GM18520 (cell line): Measurements from ENCODE around the gene NOX4.
"Not testable (repeated sequence)": the region's sequence is repeated elsewhere in the genome, so short reads cannot be mapped to it uniquely, and the experiment has no call there.

Experiments used
- ATAC-seq: cut with Tn5 transposase; IDR thresholded peaks from one replicate; pipeline ENCODE4 v1.9.1; 2021; ENCODE audit not compliant: unreplicated experiment

NOX4 gene

GRCh38 chr11:89309321-89309985, 181.7 kb downstream of the NOX4 start:
- ATAC-seq, result not testable (repeated sequence)

GRCh38 chr11:89308272-89308671, 182.9 kb downstream of the NOX4 start:
- not testable (repeated sequence) for ATAC-seq

- not testable (repeated sequence) for ATAC-seq
These were observed 188.1 kb downstream of the NOX4 start for GRCh38 chr11:89303029-89303428.

- ATAC-seq, result not testable (repeated sequence)
These were observed 196.2 kb downstream of the NOX4 start for GRCh38 chr11:89295023-89295422.

GRCh38 chr11:89293965-89294679, 197.1 kb downstream of the NOX4 start:
- no peak for ATAC-seq

- ATAC-seq, result not testable (repeated sequence)
These were observed 203.2 kb downstream of the NOX4 start for GRCh38 chr11:89288004-89288403.

DNA sequence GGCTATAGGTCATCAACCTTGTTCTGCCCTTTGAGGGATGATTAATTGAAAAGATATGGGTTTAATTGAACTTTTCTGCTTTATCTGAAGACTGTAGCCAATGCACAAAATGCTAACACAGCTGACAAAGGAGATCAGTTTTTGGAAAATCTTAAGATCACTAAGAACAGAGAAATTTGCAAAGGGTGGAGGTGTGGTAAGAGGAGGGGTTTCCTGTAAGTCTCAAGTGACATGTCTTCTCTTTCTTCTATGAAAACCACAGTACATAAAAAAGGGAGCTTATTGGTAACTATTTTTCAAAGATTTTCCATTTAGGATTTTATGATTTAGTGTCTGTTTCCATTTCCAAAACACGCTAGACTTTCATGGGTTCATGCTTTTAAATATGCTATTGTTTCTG, 204.6 kb downstream of the NOX4 start:
- not testable (repeated sequence) for ATAC-seq

GRCh38 chr11:89281032-89281677, 210.0 kb downstream of the NOX4 start:
- ATAC-seq, result not testable (repeated sequence)

DNA sequence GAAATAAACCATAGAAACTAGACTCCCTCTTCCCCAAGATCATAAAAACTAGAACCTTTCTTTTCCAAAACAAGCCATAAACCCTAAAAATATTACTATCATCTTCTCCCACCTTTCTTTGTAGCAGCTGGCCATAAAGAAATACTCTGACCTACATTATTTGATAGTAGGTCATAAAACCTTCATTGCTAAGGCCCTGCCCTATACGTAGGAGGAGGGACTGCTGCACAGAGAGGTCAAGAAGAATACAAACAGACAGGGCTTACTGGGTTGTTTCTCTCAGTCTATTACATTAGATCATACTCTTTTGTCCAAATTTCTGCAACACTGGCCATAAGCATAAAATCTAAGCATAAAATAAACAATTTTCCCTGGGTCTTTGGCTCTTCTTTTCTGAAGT, 212.0 kb downstream of the NOX4 start:
- no peak for ATAC-seq

DNA sequence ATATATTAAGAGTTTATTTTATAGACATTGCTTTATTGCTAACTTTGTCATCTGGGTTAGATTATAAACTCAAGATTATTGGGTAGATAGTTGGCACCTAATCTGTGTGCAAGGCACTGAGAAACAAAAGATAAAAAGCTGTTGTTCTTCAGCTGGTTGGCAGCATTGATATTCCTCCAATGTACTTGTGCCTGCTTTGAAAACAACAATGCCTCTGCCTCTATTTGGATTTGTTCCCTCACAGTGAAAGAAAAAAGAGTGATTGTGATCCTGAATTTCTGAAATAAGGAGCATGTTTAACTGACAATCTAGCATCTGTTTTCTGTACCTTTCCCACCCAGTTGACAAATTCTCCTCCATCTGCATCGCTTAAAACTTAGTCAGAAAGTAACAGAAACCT, 215.2 kb downstream of the NOX4 start:
- ATAC-seq, result no peak
